BLaER1 treated with 17β-estradiol and CSF1 and Interleukin-3, amounts not matched to agents 10 nM and 100 nM (cell line): ENCODE data around the gene CEP170B.

Experiments used
- H3K27ac ChIP-seq, 11 experiments: shearing (Covaris generic); formaldehyde crosslinking; 2 replicates each; pipeline ENCODE4 v1.8.1; 2022
- H3K27me3 ChIP-seq, 11 experiments: shearing (Covaris generic); formaldehyde crosslinking; 2 replicates each; pipeline ENCODE4 v1.8.1; 2022
- H3K36me3 ChIP-seq, 11 experiments: shearing (Covaris generic); formaldehyde crosslinking; 2 replicates each; pipeline ENCODE4 v1.8.1; 2022
- H3K4me1 ChIP-seq, 10 experiments: shearing (Covaris generic); formaldehyde crosslinking; 2 replicates each; pipeline ENCODE4 v1.8.1; 2022
- H3K4me2 ChIP-seq, 11 experiments: shearing (Covaris generic); formaldehyde crosslinking; 2 replicates each; pipeline ENCODE4 v1.8.1; 2022
- H3K4me3 ChIP-seq, 10 experiments: shearing (Covaris generic); formaldehyde crosslinking; 2 replicates each; pipeline ENCODE4 v1.8.1; 2022
- H3K9ac ChIP-seq, 11 experiments: shearing (Covaris generic); formaldehyde crosslinking; 2 replicates each; pipeline ENCODE4 v1.8.1; 2022
- H3K9me3 ChIP-seq, 11 experiments: shearing (Covaris generic); formaldehyde crosslinking; replicated peaks in 1 of 11; 2 replicates each; pipeline ENCODE4 v1.8.1; 2022
- H4K20me1 ChIP-seq, 11 experiments: shearing (Covaris generic); formaldehyde crosslinking; 2 replicates each; pipeline ENCODE4 v1.8.1; 2022
- Cebpa-rat ChIP-seq, 11 experiments: shearing (Covaris generic); IDR thresholded peaks; 2 replicates each; pipeline ENCODE4 v1.8.1; 2022

CEP170B gene

GRCh38 chr14:104892531-104893434 is 27.7 kb downstream of the CEP170B start:
- Histone ChIP-seq H3K36me3 (peaks cover 0 to 4% (median 0%) of the 10 kb centered on the region in 11 experiments; a peak in 3 of 22 replicates), H3K4me1 (peaks cover 15 to 48% (median 41%) of the 10 kb centered on the region in 10 experiments), H4K20me1 (peaks cover 0 to 39% (median 0%) of the 10 kb centered on the region in 11 experiments; a peak in 5 of 22 replicates), H3K4me2 (peak overlapping the region in 6 of 11 experiments; percentile 54 to 80 (median 75); a peak in 10 of 22 replicates), H3K9ac (no peak overlapping the region), H3K4me3 (no peak overlapping the region), H3K27ac (no peak overlapping the region), H3K27me3 (no peaks in the 10 kb centered on the region), H3K9me3 (no peaks in the 10 kb centered on the region)
- TF ChIP-seq Cebpa-rat (IDR thresholded peaks at IDR 0.05) = no peak

- Histone ChIP-seq H3K27ac (no peak overlapping the region), H3K9ac (0 out of 22 replicates have a peak overlapping the region, but pooled peaks of 2 of the 11 experiments have one; percentile 7 to 22), H3K4me1 (peaks cover 15 to 48% (median 41%) of the 10 kb centered on the region in 10 experiments), H3K27me3 (no peaks in the 10 kb centered on the region), H3K4me2 (peak overlapping the region in 10 of 11 experiments; percentile 16 to 80 (median 62); a peak in 16 of 22 replicates), H4K20me1 (peaks cover 0 to 30% (median 0%) of the 10 kb centered on the region in 11 experiments; a peak in 4 of 22 replicates), H3K4me3 (no peak overlapping the region), H3K36me3 (no peaks in the 10 kb centered on the region; a peak in 2 of 22 replicates), H3K9me3 (no peaks in the 10 kb centered on the region)
- TF ChIP-seq Cebpa-rat (IDR thresholded peaks at IDR 0.05) = no peak
Observed at GRCh38 chr14:104893435-104894207, 28.6 kb downstream of the CEP170B start.

DNA sequence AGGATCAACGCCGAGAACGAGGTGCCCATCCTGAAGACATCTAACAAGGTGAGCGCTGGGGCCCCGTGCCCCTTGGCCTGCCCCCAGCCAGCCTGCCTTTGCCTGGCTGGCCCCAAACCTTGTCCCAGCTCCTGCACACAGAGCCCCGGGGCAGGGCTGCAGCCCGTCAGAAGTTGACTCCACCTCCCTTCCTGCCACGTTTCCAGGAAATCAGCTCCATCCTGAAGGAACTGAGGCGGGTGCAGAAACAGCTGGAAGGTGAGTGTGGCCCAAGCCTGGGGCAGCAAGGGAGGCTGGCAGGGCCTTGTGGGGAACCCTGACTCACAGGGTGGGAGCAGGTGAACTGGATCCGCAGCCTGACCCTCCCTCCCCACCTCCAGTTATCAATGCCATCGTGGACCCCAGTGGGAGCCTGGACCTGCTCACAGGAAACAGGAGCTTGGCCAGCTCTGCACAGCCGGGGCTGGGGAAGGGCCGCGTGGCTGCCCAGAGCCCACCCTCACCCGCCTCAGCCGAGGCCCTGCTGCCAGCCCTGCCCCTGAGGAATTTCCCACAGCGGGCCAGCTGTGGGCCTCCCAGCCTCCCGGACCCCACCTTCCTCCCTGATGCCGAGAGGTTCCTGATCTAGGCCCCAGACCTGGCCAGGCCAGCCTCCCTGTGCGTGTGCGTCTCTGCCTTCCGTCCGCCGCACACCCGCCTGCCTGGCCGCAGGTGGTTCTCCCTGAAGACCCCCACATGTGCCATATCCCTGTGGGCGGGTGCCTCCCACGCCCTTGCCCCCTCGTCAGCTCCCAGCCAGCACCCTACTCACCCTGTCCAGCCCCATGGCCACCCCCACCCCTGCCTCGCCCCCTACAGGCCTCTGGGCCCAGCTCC is 29.5 kb downstream of the CEP170B start:
- Histone ChIP-seq H3K4me1 (peaks cover 15 to 53% (median 42%) of the 10 kb centered on the region in 10 experiments), H3K9ac (peak overlapping the region in 3 of 11 experiments; percentile 2 to 22 (median 7); a peak in 2 of 22 replicates), H3K4me3 (no peak overlapping the region), H3K27me3 (no peaks in the 10 kb centered on the region), H3K9me3 (no peaks in the 10 kb centered on the region), H3K36me3 (no peaks in the 10 kb centered on the region), H4K20me1 (peaks cover 0 to 28% (median 0%) of the 10 kb centered on the region in 11 experiments; a peak in 4 of 22 replicates), H3K27ac (no peak overlapping the region), H3K4me2 (peak overlapping the region; percentile 16 to 80 (median 54); a peak in 19 of 22 replicates)
- TF ChIP-seq Cebpa-rat (IDR thresholded peaks at IDR 0.05) = no peak

DNA sequence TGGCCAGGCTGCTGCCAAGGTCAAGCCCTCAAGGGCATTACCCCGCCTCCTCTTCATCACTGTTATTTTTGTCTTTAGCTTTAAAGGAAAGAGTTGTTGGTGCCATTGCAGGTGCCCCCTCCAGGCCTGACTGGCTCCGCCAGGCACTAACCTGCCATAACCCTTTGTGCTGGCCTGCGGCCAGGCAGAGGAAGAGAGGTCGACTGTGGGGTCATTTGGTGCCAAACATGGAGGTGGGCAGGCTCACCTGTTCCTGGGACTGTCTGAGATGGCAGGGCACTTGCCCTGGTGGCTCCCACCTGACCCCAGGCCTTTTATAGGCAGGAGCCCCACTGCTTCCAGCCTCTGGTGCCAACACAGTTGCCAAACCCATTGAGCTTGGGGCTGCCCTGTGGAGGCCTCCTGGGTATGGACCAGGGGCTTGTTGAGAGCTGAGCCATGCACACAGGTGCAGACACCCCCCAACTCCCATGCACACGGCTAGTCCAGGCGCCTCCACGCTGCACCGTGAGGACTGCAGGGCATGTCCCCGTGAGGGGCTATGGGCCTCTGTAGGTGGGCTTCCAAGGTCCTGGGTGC is 30.2 kb downstream of the CEP170B start:
- H3K9me3 ChIP-seq = no peaks in the 10 kb centered on the region
- H3K4me2 ChIP-seq = peak overlapping the region; percentile 9 to 80 (median 54)
- H3K36me3 ChIP-seq = no peaks in the 10 kb centered on the region
- peaks cover 15 to 53% (median 42%) of the 10 kb centered on the region in 10 experiments for H3K4me1 ChIP-seq
- peak overlapping the region in 1 of 11 experiments; percentile 5; a peak in 1 of 22 replicates for H3K9ac ChIP-seq
- no peak for TF ChIP-seq Cebpa-rat (IDR thresholded peaks at IDR 0.05)
- no peaks in the 10 kb centered on the region for H3K27me3 ChIP-seq
- H3K27ac ChIP-seq = no peak overlapping the region
- H4K20me1 ChIP-seq = peaks cover 0 to 28% (median 0%) of the 10 kb centered on the region in 11 experiments; a peak in 4 of 22 replicates
- H3K4me3 ChIP-seq = no peak overlapping the region

- H3K9me3 ChIP-seq = no peaks in the 10 kb centered on the region
- H3K4me2 ChIP-seq = peak overlapping the region; percentile 9 to 80 (median 54)
- no peaks in the 10 kb centered on the region for H3K36me3 ChIP-seq
- H3K27me3 ChIP-seq = no peaks in the 10 kb centered on the region
- peaks cover 15 to 53% (median 42%) of the 10 kb centered on the region in 10 experiments for H3K4me1 ChIP-seq
- 0 out of 22 replicates have a peak overlapping the region, but pooled peaks of 1 of the 11 experiments have one; percentile 18 for H3K27ac ChIP-seq
- TF ChIP-seq Cebpa-rat (IDR thresholded peaks at IDR 0.05) = no peak
- H3K9ac ChIP-seq = 0 out of 22 replicates have a peak overlapping the region, but pooled peaks of 1 of the 11 experiments have one; percentile 5
- no peak overlapping the region for H3K4me3 ChIP-seq
- H4K20me1 ChIP-seq = peaks cover 0 to 28% (median 0%) of the 10 kb centered on the region in 11 experiments; a peak in 4 of 22 replicates
Observed at GRCh38 chr14:104895786-104896661, 31.0 kb downstream of the CEP170B start.

GRCh38 chr14:104897330-104898194 is 32.5 kb downstream of the CEP170B start:
- TF ChIP-seq Cebpa-rat (IDR thresholded peaks at IDR 0.05) = no peak
- Histone ChIP-seq H3K36me3 (no peaks in the 10 kb centered on the region), H3K4me1 (peaks cover 15 to 50% (median 40%) of the 10 kb centered on the region in 10 experiments)

More at GRCh38 chr14:104897330-104898194, 32.5 kb downstream of the CEP170B start:
- Histone ChIP-seq H4K20me1 (peaks cover 0 to 22% (median 0%) of the 10 kb centered on the region in 11 experiments; a peak in 4 of 22 replicates), H3K4me3 (no peak overlapping the region), H3K27ac (no peak overlapping the region), H3K27me3 (no peaks in the 10 kb centered on the region), H3K4me2 (no peak overlapping the region), H3K9ac (peak overlapping the region in 2 of 11 experiments; percentile 18 to 31; a peak in 2 of 22 replicates), H3K9me3 (no peaks in the 10 kb centered on the region)
